SU-DHL-6 (cell line): Measurements from ENCODE around the gene CYP21A2.

Experiments used
- CTCF ChIP-seq: fragments of 200-600 bp; sonication (generic); IDR thresholded peaks from one replicate; pipeline ENCODE4 v1.5.1; 2017; ENCODE audit warnings: antibody characterized with exemption, mild to moderate bottlenecking, low read length, moderate library complexity; ENCODE audit not compliant: insufficient read depth, poor library complexity, severe bottlenecking
- EZH2phosphoT487 ChIP-seq: fragments of 200-600 bp; sonication (generic), shearing (Covaris generic); conservative IDR thresholded peaks from 2 replicates; pipeline ENCODE4 v1.6.1; 2018; ENCODE audit warnings: mild to moderate bottlenecking, antibody characterized with exemption, low read length, moderate library complexity, mixed read lengths

DNA sequence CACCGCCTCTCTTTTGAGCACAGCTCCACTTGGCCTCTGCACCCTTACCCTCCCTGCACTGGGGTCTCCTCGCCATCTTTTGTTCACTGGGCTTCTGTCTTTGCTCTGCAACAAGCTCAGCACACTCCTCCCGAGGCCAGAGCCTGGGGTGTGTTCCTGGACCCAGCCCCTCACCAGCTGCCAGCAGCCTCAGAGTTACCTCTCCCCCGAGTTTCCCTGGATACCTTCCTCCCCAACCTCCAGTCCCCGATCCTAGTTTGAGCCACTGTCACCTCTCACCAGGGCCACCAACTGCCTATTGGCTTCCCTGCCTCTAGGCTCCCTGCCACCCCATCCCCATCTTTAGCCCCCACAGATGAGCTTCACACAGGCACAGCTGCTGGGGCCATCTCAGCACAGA lies 12.3 kb downstream of the CYP21A2 start:
- TF ChIP-seq CTCF (no peak), EZH2phosphoT487 (no peak)
